Kidney (tissue), 14 donors: ENCODE results near the gene IRAG1. TPM values are rescaled to one million over a fixed set of nuclear protein-coding genes. Genes with fewer than 3 reads are reported as not detected.

Source experiments
- DNase-seq, 5 donors: peaks; one replicate each; pipeline ENCODE4 v3.0.0-alpha.2; 2013 to 2020
- FAIRE-seq: peaks from 2 replicates; lab custom pipeline; 2012; peaks lifted over from hg19 to GRCh38; lab: Jason Lieb, UNC
- H3K27ac ChIP-seq, 2 donors: one replicate each; pipeline ENCODE4 v1.7.0; 2013; ENCODE audit warnings: low read depth in 2 of 2, low read length in 2 of 2, inconsistent platforms in 1 of 2
- H3K27me3 ChIP-seq: one replicate; pipeline ENCODE4 v1.7.1; 2013; ENCODE audit warnings: low read length, inconsistent platforms; ENCODE audit not compliant: control insufficient read depth, insufficient read depth
- H3K36me3 ChIP-seq, 3 donors: one replicate each; pipeline versions ENCODE4 v1.7.0 to v1.7.1; 2013; ENCODE audit warnings: low read length in 3 of 3, control low read depth in 1 of 3, inconsistent platforms in 1 of 3; ENCODE audit not compliant: insufficient read depth in 3 of 3, control insufficient read depth in 2 of 3
- H3K4me1 ChIP-seq, 3 donors: one replicate each; pipeline versions ENCODE4 v1.7.0 to v1.7.1; 2013; ENCODE audit warnings: low read length in 3 of 3, inconsistent platforms in 1 of 3, low read depth in 1 of 3; ENCODE audit not compliant: control insufficient read depth in 2 of 3, insufficient read depth in 2 of 3
- H3K4me3 ChIP-seq, 3 donors: one replicate each; pipeline versions ENCODE4 v1.7.0 to v1.8.1; 2013; ENCODE audit warnings: low read length in 3 of 3, control low read depth in 1 of 3, inconsistent platforms in 1 of 3
- H3K9ac ChIP-seq, 3 donors: one replicate each; pipeline versions ENCODE4 v1.7.0 to v1.7.1; 2013; ENCODE audit warnings: low read length in 3 of 3, control low read depth in 1 of 3, inconsistent platforms in 1 of 3
- H3K9me3 ChIP-seq, 3 donors: one replicate each; pipeline versions ENCODE4 v1.7.0 to v1.7.1; 2013; ENCODE audit warnings: low read length in 3 of 3, control low read depth in 1 of 3, inconsistent platforms in 1 of 3; ENCODE audit not compliant: control insufficient read depth in 2 of 3, insufficient read depth in 1 of 3
- CTCF ChIP-seq: IDR thresholded peaks from 3 replicates; pipeline ENCODE4 v1.5.1; 2012; ENCODE audit warnings: mild to moderate bottlenecking, moderate library complexity, borderline replicate concordance; ENCODE audit not compliant: insufficient read depth; ENCODE audit errors: extremely low read depth
- intact Hi-C: fragments of 100-400 bp; cut with DNase I; formaldehyde crosslinking; loops from one replicate; pipeline ENCODE4 v1.11.1; 2022
- polyA plus RNA-seq: library from polyadenylated mRNA; stranded (reverse); fragments of 350-450 nt; fragmentation: Illumina TruSeq; extraction: RNeasy Lipid Tissue Mini Kit (QIAGEN cat#74804); gene quantifications from one replicate; pipeline ENCODE4 v1.2.3, GENCODE V29; 2014; ENCODE audit warnings: low read depth, low replicate concordance; ENCODE audit not compliant: insufficient read depth
- total RNA-seq: library from RNA; stranded (reverse); fragmentation: NEBNext Ultra II Directional; extraction: Animal tissue kit (Norgen Biotek cat#: 25700); gene quantifications from one replicate; pipeline ENCODE4 v1.2.1, GENCODE V29; 2021
- donor health status: control.
- donor health status: control.
- donor health status: control.
- donor health status: control.
- donor health status: control.
- donor health status: DM: yes; HTN: yes; CAD: no.
- donor health status: Normal renal cell carcinoma (clear cell type).

The IRAG1 gene
- total and polyA plus RNA-seq, 2 donors from 2014 or later, result 7.0 to 38.1 TPM

GRCh38 chr11:10664496-10664895, 29.1 kb downstream of the IRAG1 start:
- TF ChIP-seq CTCF, result no peak
- H3K9ac ChIP-seq, result no peak overlapping the region
- DNase-seq (no peak), FAIRE-seq (no peak)
- no peaks in the 10 kb centered on the region for H3K9me3 ChIP-seq
- no peaks in the 10 kb centered on the region for H3K36me3 ChIP-seq
- no peak overlapping the region for H3K4me3 ChIP-seq
- intact Hi-C loops, result no loop called here
- peaks cover 3 to 17% (median 9%) of the 10 kb centered on the region in 3 donors for H3K4me1 ChIP-seq
- no peaks in the 10 kb centered on the region for H3K27me3 ChIP-seq
- H3K27ac ChIP-seq, result no peak overlapping the region

GRCh38 chr11:10663990-10664389, 29.6 kb downstream of the IRAG1 start:
- DNase-seq (no peak), FAIRE-seq (no peak)
- intact Hi-C loops, result no loop called here
- no peaks in the 10 kb centered on the region for H3K9me3 ChIP-seq
- H3K9ac ChIP-seq, result no peak overlapping the region
- no peak for TF ChIP-seq CTCF
- H3K4me3 ChIP-seq, result no peak overlapping the region
- no peaks in the 10 kb centered on the region for H3K36me3 ChIP-seq
- H3K4me1 ChIP-seq, result peaks cover 0 to 17% (median 10%) of the 10 kb centered on the region in 3 donors
- no peaks in the 10 kb centered on the region for H3K27me3 ChIP-seq
- no peak overlapping the region for H3K27ac ChIP-seq

GRCh38 chr11:10663365-10663764, 30.2 kb downstream of the IRAG1 start:
- Histone ChIP-seq H3K9ac (no peak overlapping the region), H3K4me1 (peaks cover 0 to 21% (median 16%) of the 10 kb centered on the region in 3 donors), H3K27me3 (no peaks in the 10 kb centered on the region), H3K36me3 (no peaks in the 10 kb centered on the region), H3K9me3 (no peaks in the 10 kb centered on the region), H3K27ac (peak overlapping the region in 1 of 2 donors; percentile 3), H3K4me3 (no peak overlapping the region)
- no peak for TF ChIP-seq CTCF
- DNase-seq (no peak), FAIRE-seq (no peak)
- intact Hi-C loops, result no loop called here

GRCh38 chr11:10660323-10660722, 33.2 kb downstream of the IRAG1 start:
- no peak for DNase-seq
- Histone ChIP-seq H3K4me3 (no peak overlapping the region), H3K27ac (no peak overlapping the region), H3K9ac (no peak overlapping the region), H3K27me3 (no peaks in the 10 kb centered on the region), H3K4me1 (peaks cover 0 to 31% (median 16%) of the 10 kb centered on the region in 3 donors), H3K36me3 (no peaks in the 10 kb centered on the region), H3K9me3 (no peaks in the 10 kb centered on the region)
- no peak for TF ChIP-seq CTCF
- intact Hi-C loops, result no loop called here
- FAIRE-seq, result no peak
